SK-N-SH (cell line): ENCODE data around the gene MRPL46. TPM values are rescaled to one million over a fixed set of nuclear protein-coding genes. Genes with fewer than 3 reads are reported as not detected.

Experiments
- CTCF ChIA-PET: fragments of 300-600, 350-600 bp; formaldehyde crosslinking; extraction: SDS; loops from one replicate; lab custom pipeline; 2021; lab: Yijun Ruan, JAX
- POLR2A ChIA-PET: fragments of 350-600 bp; sonication (Branson Sonifier 250); formaldehyde crosslinking; extraction: SDS; loops from one replicate; lab custom pipeline; 2020; ENCODE audit warnings: antibody characterized with exemption, inconsistent platforms; lab: Yijun Ruan, JAX
- DNase-seq: peaks from one replicate; pipeline ENCODE4 v3.0.0; 2012
- H2AFZ ChIP-seq: fragments of 200-600 bp; sonication (generic); 2 replicates; pipeline ENCODE4 v1.8.1; 2016; ENCODE audit warnings: antibody characterized with exemption, mild to moderate bottlenecking, low read depth
- H3F3A ChIP-seq: fragments of 200-600 bp; sonication (generic); replicated peaks from 2 replicates; pipeline ENCODE3; 2016; ENCODE audit warnings: antibody characterized with exemption, mild to moderate bottlenecking; ENCODE audit not compliant: insufficient read depth
- H3K27ac ChIP-seq, 2 experiments: fragments of 200-500 bp in 1 of 2; fragments of 200-600 bp in 1 of 2; sonication (Bioruptor generic) in 1 of 2; sonication (generic), shearing (Covaris generic) in 1 of 2; 2 replicates each; pipeline versions ENCODE4 v1.5.1 to v1.6.1; 2014 to 2016; ENCODE audit warnings: low read depth in 2 of 2, inconsistent platforms in 1 of 2, low read length in 1 of 2, mild to moderate bottlenecking in 1 of 2, mixed read lengths in 1 of 2
- H3K27me3 ChIP-seq: fragments of 200-600 bp; sonication (generic), shearing (Covaris generic); 2 replicates; pipeline ENCODE4 v1.6.1; 2016; ENCODE audit warnings: mixed run types; ENCODE audit not compliant: insufficient read depth
- H3K36me3 ChIP-seq, 2 experiments: fragments of 200-500 bp in 1 of 2; fragments of 200-600 bp in 1 of 2; sonication (Bioruptor generic) in 1 of 2; sonication (generic) in 1 of 2; replicated peaks in 1 of 2; 2 replicates each; pipeline versions ENCODE3 to v1.5.1; 2014 to 2016; ENCODE audit warnings: low read length in 1 of 2, mild to moderate bottlenecking in 1 of 2; ENCODE audit not compliant: insufficient read depth in 2 of 2, control insufficient read depth in 1 of 2
- H3K4me1 ChIP-seq, 2 experiments: fragments of 200-500 bp in 1 of 2; fragments of 200-600 bp in 1 of 2; sonication (Bioruptor generic) in 1 of 2; sonication (generic), shearing (Covaris generic) in 1 of 2; 2 replicates each; pipeline versions ENCODE4 v1.5.1 to v1.6.1; 2014 to 2016; ENCODE audit warnings: low read depth in 1 of 2, low read length in 1 of 2, mixed run types in 1 of 2; ENCODE audit not compliant: insufficient read depth in 2 of 2, control insufficient read depth in 1 of 2
- H3K4me2 ChIP-seq: fragments of 200-600 bp; sonication (generic), shearing (Covaris generic); 2 replicates; pipeline ENCODE4 v1.6.1; 2017; ENCODE audit warnings: mixed run types
- H3K4me3 ChIP-seq, 2 experiments: fragments of 200-500 bp in 1 of 2; fragments of 200-600 bp in 1 of 2; sonication (Bioruptor generic) in 1 of 2; sonication (generic), shearing (Covaris generic) in 1 of 2; 2 replicates each; pipeline versions ENCODE4 v1.5.1 to v1.8.1; 2014 to 2016; ENCODE audit warnings: low read depth in 2 of 2, inconsistent platforms in 1 of 2, low read length in 1 of 2, mild to moderate bottlenecking in 1 of 2, mixed read lengths in 1 of 2, moderate library complexity in 1 of 2
- H3K79me2 ChIP-seq: fragments of 200-600 bp; sonication (generic); 2 replicates; pipeline ENCODE4 v1.8.1; 2017; ENCODE audit warnings: mild to moderate bottlenecking; ENCODE audit not compliant: insufficient read depth
- H3K9ac ChIP-seq: fragments of 200-600 bp; sonication (generic); 2 replicates; pipeline ENCODE4 v1.6.1; 2017; ENCODE audit warnings: mixed run types
- H3K9me2 ChIP-seq: fragments of 200-600 bp; sonication (generic); 2 replicates; pipeline ENCODE4 v1.6.1; 2017; ENCODE audit warnings: mixed run types
- H3K9me3 ChIP-seq: fragments of 200-600 bp; sonication (generic); 2 replicates; pipeline ENCODE4 v1.6.1; 2017; ENCODE audit warnings: mixed run types, mild to moderate bottlenecking, moderate library complexity
- H4K20me1 ChIP-seq: fragments of 200-600 bp; sonication (generic); 2 replicates; pipeline ENCODE4 v1.6.1; 2017; ENCODE audit warnings: mild to moderate bottlenecking, mixed run types; ENCODE audit not compliant: insufficient read depth
- ELF1 ChIP-seq: IDR thresholded peaks from 2 replicates; pipeline ENCODE4 v1.4.0; 2012
- EZH2phosphoT487 ChIP-seq: fragments of 200-600 bp; sonication (generic); IDR thresholded peaks from 2 replicates; pipeline ENCODE4 v1.6.1; 2017; ENCODE audit warnings: low read depth, mixed run types, mild to moderate bottlenecking, antibody characterized with exemption, moderate library complexity, borderline replicate concordance
- FOXJ3 ChIP-seq: sonication (generic); formaldehyde crosslinking; IDR thresholded peaks from 2 replicates; pipeline ENCODE4 v1.5.1; 2020; ENCODE audit warnings: mild to moderate bottlenecking, missing genetic modification reagents
- FOXM1 ChIP-seq: IDR thresholded peaks from 2 replicates; pipeline ENCODE4 v1.4.0; 2012; ENCODE audit warnings: low read depth, mild to moderate bottlenecking
- MXI1 ChIP-seq: IDR thresholded peaks from 2 replicates; pipeline ENCODE4 v1.6.1; 2012; ENCODE audit warnings: mild to moderate bottlenecking, low read depth, low read length, improper control_type of control experiment
- NRF1 ChIP-seq: IDR thresholded peaks from 2 replicates; pipeline ENCODE4 v1.6.1; 2012; ENCODE audit warnings: low read depth, mild to moderate bottlenecking, low read length
- RCOR1 ChIP-seq: fragments of 150-350 bp; IDR thresholded peaks from 2 replicates; pipeline ENCODE4 v1.6.1; 2017; ENCODE audit warnings: antibody characterized with exemption, low read length
- RFX5 ChIP-seq: IDR thresholded peaks from 2 replicates; pipeline ENCODE4 v1.6.1; 2012; ENCODE audit warnings: mild to moderate bottlenecking, improper control_type of control experiment, low read length
- RXRA ChIP-seq: IDR thresholded peaks from 2 replicates; pipeline ENCODE4 v1.4.0; 2012; ENCODE audit warnings: low read depth, mild to moderate bottlenecking, borderline replicate concordance
- SIN3A ChIP-seq: IDR thresholded peaks from 2 replicates; pipeline ENCODE4 v1.6.1; 2012; ENCODE audit warnings: low read depth, mild to moderate bottlenecking, low read length, moderate library complexity, borderline replicate concordance
- SMC3 ChIP-seq: IDR thresholded peaks from 2 replicates; pipeline ENCODE4 v1.6.1; 2012; ENCODE audit warnings: low read depth, low read length, improper control_type of control experiment
- TAF1 ChIP-seq: IDR thresholded peaks from 2 replicates; pipeline ENCODE4 v1.6.1; 2012; ENCODE audit warnings: low read depth, mild to moderate bottlenecking, low read length, moderate library complexity, borderline replicate concordance
- TCF12 ChIP-seq: IDR thresholded peaks from 2 replicates; pipeline ENCODE4 v1.4.0; 2012
- YY1 ChIP-seq: IDR thresholded peaks from 2 replicates; pipeline ENCODE4 v1.4.0; 2012; ENCODE audit warnings: low read depth, mild to moderate bottlenecking
- WGBS: methylation state at CpG from one replicate; pipeline ENCODE4 v1.1.6; 2017; ENCODE audit warnings: low lambda C conversion rate; 5-methylcytosine and 5-hydroxymethylcytosine counted together
- polyA plus RNA-seq, 3 experiments: library from polyadenylated mRNA; depleted of rRNA; stranded (reverse); fragments of >200 nt; gene quantifications; 2 replicates each; pipeline ENCODE4 v1.2.3, GENCODE V29; 2012
- TF ChIP-seq, protein P1 (sequence below): IDR thresholded peaks from 2 replicates; pipeline ENCODE4 v1.6.1; 2012; ENCODE audit warnings: mild to moderate bottlenecking, low read depth, low read length, moderate library complexity
- TF ChIP-seq, protein P2 (sequence below): IDR thresholded peaks from 2 replicates; pipeline ENCODE4 v1.4.0; 2012; ENCODE audit warnings: low read depth
- TF ChIP-seq, protein P3 (sequence below): fragments of 150-350 bp; IDR thresholded peaks from 2 replicates; pipeline ENCODE4 v1.6.1; 2016; ENCODE audit warnings: mild to moderate bottlenecking, low read depth, low read length

Gene MRPL46
- polyA plus RNA-seq, 1 of the 3 experiments (the other 2 are of a cell fraction), result 33.8 TPM

DNA sequence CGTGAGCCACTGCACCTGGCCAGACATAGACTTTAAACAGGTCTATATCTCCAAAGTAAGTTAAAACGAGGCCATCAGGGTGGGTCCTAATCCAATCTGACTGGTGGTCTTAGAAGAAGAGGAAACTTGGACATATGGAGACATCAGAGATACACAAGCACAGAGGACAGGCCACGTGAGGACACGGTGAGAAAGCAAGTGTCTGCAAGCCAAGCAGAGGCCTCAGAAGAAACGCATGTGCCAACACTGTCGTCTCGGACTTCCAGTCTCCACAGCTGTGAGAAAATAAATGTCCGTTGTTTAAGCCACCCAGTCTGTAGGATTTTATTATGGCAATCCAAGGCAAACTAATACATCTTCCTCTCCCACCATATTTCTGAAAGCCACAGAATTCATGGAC, 43.9 kb downstream of the MRPL46 start:
- Histone ChIP-seq H3K9me2 (no peaks in the 10 kb centered on the region), H3K9me3 (no peaks in the 10 kb centered on the region), H3K27ac (no peak overlapping the region), H3K79me2 (no peaks in the 10 kb centered on the region), H3K4me1 (peaks cover 0 to 11% of the 10 kb centered on the region in 2 experiments; a peak in 2 of 4 replicates), H2AFZ (no peak overlapping the region), H3K4me3 (no peak overlapping the region), H3K4me2 (no peak overlapping the region), H4K20me1 (no peaks in the 10 kb centered on the region), H3K27me3 (no peaks in the 10 kb centered on the region), H3F3A (no peaks in the 10 kb centered on the region), H3K36me3 (no peaks in the 10 kb centered on the region), H3K9ac (no peak overlapping the region)
- ChIA-PET POLR2A (no interaction called here), CTCF (no interaction called here)
- DNase-seq, result no peak
- WGBS, result 50% methylated on average over 8 of the region's 8 CpGs
- TF ChIP-seq SMC3 (no peak), EZH2phosphoT487 (no peak), MXI1 (no peak), SIN3A (no peak), YY1 (no peak), NRF1 (no peak), ELF1 (no peak), RFX5 (no peak), RXRA (no peak), FOXJ3 (CRISPR knock-in tag) (no peak), RCOR1 (no peak), TAF1 (no peak), FOXM1 (no peak), TCF12 (no peak)
- TF ChIP-seq, protein P1, sequence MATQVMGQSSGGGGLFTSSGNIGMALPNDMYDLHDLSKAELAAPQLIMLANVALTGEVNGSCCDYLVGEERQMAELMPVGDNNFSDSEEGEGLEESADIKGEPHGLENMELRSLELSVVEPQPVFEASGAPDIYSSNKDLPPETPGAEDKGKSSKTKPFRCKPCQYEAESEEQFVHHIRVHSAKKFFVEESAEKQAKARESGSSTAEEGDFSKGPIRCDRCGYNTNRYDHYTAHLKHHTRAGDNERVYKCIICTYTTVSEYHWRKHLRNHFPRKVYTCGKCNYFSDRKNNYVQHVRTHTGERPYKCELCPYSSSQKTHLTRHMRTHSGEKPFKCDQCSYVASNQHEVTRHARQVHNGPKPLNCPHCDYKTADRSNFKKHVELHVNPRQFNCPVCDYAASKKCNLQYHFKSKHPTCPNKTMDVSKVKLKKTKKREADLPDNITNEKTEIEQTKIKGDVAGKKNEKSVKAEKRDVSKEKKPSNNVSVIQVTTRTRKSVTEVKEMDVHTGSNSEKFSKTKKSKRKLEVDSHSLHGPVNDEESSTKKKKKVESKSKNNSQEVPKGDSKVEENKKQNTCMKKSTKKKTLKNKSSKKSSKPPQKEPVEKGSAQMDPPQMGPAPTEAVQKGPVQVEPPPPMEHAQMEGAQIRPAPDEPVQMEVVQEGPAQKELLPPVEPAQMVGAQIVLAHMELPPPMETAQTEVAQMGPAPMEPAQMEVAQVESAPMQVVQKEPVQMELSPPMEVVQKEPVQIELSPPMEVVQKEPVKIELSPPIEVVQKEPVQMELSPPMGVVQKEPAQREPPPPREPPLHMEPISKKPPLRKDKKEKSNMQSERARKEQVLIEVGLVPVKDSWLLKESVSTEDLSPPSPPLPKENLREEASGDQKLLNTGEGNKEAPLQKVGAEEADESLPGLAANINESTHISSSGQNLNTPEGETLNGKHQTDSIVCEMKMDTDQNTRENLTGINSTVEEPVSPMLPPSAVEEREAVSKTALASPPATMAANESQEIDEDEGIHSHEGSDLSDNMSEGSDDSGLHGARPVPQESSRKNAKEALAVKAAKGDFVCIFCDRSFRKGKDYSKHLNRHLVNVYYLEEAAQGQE, result no peak
- TF ChIP-seq, protein P2, sequence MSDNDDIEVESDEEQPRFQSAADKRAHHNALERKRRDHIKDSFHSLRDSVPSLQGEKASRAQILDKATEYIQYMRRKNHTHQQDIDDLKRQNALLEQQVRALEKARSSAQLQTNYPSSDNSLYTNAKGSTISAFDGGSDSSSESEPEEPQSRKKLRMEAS, result no peak
- TF ChIP-seq, protein P3, sequence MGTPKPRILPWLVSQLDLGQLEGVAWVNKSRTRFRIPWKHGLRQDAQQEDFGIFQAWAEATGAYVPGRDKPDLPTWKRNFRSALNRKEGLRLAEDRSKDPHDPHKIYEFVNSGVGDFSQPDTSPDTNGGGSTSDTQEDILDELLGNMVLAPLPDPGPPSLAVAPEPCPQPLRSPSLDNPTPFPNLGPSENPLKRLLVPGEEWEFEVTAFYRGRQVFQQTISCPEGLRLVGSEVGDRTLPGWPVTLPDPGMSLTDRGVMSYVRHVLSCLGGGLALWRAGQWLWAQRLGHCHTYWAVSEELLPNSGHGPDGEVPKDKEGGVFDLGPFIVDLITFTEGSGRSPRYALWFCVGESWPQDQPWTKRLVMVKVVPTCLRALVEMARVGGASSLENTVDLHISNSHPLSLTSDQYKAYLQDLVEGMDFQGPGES, result no peak
